Measurements from ENCODE around the gene C16orf46.
"Not testable (repeated sequence)": the region's sequence is repeated elsewhere in the genome, so short reads cannot be mapped to it uniquely, and the experiment has no call there.

Gene C16orf46

GRCh38 chr16:81077076-81077940 lies at the start of gene C16orf46:
C16orf46 (minus strand) TSS chr16:81077238; CDS start chr16:81063955, 13,283 bp downstream.
- DNase-seq (ENCODE audit: low spot score), result peak; percentile 96

GRCh38 chr16:81123092-81123852 lies 46.2 kb upstream of the C16orf46 start:
- DNase-seq (ENCODE audit: low spot score), result no peak

GRCh38 chr16:81121474-81121990 lies 44.5 kb upstream of the C16orf46 start:
- no peak for DNase-seq (ENCODE audit: low spot score)

- no peak for DNase-seq (ENCODE audit: low spot score)
These were observed 40.4 kb upstream of the C16orf46 start for GRCh38 chr16:81117436-81117835.

GRCh38 chr16:81116285-81116684 lies 39.2 kb upstream of the C16orf46 start:
- DNase-seq (ENCODE audit: low spot score), result no peak

DNA sequence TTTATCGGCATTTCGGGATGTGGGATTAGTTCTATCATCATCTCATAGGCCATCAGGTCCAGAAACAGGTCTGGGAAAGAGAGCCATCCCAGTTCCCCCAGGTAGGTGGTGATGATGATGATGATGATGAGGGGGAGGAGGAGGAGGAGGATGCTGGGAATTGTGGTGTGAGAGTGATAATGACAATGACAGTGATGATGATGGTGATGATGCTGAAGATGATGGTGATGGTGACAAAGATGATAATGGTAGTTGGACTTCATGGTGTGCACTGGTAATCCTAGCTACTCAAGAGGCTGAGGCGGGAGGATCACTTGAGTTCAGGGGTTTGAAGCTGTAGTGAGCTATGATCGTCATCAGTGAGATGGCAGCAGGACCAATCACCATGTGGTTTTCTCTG lies 35.4 kb upstream of the C16orf46 start:
- no peak for DNase-seq (ENCODE audit: low spot score)

GRCh38 chr16:81109274-81109673 lies 32.2 kb upstream of the C16orf46 start:
- DNase-seq (ENCODE audit: low spot score), result not testable (repeated sequence)

DNA sequence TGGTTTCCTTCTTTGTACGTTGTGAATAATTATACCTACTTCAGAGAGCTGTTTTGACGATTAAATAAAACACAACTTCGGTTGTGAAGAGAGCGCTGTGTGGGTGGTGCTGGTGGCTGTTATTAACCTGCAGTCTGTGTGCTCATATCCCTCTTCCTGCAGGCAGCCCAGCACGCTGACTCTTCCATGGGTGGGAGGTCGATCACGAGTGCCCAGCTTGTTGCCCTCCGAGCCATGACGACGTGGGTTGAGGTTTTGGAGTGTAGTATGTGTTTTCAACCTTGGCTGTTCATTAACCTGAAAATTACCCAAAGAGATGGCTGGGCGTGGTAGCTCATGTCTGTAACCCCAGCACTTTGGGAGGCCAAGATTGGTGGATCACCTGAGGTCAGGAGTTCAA lies 30.5 kb upstream of the C16orf46 start:
- DNase-seq (ENCODE audit: low spot score), result no peak

DNA sequence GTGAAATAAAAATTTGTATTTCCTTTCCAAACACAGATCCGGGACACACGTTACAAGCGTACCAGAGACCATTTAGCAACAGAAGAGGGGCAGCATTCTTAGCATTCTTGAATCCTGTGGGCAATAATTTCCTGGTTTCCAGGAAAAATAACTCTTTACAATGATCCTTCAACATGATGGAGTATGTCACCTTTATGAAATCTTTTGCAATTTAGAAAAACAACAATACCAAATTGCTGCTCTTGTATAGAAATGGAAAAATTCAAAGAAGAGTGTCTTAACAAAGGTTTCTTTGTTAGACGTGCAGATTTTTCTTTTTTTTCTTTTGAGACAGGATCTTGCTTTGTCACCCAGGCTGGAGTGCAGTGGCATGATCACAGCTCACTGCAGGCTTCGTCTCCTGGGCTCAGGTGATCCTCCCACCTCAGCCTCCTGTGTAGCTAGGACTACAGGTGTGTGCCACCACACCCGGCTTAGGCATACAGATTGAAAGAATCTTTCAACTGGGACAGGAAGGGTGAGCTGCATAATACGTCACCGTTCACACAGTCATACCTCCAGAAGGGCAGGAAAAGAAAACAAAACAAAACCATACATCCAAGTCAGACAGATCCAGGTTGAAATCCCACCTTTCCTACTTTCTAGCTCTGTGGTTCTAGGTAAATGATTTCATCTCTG lies 29.9 kb upstream of the C16orf46 start:
- DNase-seq (ENCODE audit: low spot score), result no peak

GRCh38 chr16:81105946-81106345 lies 28.9 kb upstream of the C16orf46 start:
- no peak for DNase-seq (ENCODE audit: low spot score)

- no peak for DNase-seq (ENCODE audit: low spot score)
These were observed 24.7 kb upstream of the C16orf46 start for GRCh38 chr16:81101702-81102101.

- DNase-seq (ENCODE audit: low spot score), result no peak
These were observed 22.9 kb upstream of the C16orf46 start for GRCh38 chr16:81099958-81100357.

GRCh38 chr16:81097230-81097629 lies 20.2 kb upstream of the C16orf46 start:
- DNase-seq (ENCODE audit: low spot score), result no peak

DNA sequence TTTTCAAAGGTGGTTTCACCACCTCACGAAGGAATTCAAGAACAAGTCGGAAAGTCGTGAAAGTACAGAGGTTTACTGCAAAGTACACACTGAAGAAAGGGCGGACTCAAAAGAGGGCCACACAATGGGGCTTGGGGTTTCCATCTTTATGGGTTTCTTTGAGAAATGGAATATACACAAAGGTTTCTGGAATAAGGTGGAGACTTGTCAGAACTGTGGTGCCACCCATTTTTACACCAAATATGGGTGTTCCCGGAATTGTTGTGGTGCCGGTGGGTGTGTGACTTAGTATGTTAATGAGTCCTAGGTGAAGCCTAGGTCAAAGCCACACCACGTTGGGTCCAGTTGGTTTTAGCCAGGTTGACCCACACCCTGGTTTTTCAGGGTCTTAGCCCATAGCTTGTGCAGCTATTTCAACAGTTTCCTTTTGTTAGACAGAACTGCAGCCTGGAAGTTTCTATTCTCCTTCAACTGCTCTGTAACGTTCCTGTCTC lies 19.7 kb upstream of the C16orf46 start:
- no peak for DNase-seq (ENCODE audit: low spot score)

DNA sequence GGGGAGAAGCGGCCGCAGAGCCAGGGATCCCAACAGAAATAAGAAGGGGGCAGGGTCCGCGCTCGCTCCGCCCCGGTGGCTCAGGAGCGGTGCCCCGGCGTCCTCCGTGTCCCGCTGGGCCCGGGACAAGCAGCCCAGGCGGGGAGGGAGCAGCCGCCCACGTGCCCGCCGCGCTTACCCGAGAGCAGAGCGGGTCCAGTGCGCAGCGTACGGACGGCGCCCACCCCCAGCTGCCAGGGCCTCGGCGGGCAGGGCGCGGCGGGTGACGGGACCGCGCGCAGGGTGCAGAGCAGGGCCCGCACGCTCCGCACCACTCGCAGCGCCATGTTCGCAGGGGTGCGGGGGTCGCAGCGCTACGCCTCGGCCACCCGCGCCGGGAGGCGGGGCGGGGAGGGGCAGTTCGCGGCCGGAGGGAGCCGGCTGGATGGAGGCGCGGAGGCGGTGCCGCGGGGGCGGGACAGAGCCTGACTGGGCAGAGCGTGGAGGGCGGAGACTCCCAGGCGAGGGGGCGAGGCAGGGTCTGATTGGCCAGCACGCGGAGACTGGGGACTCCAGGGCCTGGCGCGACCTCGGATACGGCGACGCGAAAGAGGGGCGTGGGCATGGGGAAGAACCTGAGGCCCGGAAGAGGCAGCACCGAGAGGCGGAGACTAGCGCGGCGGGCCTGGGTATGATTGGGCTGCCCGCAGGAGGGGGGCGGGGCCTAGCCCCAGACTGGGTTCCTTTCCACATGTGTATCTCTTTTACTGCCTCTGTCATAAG lies 19.1 kb upstream of the C16orf46 start, which contains the start of gene GCSH:
Gene GCSH, minus strand, starts transcription at position 443 of the 762 bp plus-strand sequence. Its CDS starts 117 bp downstream, at position 326.
- peak; percentile 95 for DNase-seq (ENCODE audit: low spot score)

- no peak for DNase-seq (ENCODE audit: low spot score)
These were observed 18.6 kb upstream of the C16orf46 start for GRCh38 chr16:81095653-81095952.

DNA sequence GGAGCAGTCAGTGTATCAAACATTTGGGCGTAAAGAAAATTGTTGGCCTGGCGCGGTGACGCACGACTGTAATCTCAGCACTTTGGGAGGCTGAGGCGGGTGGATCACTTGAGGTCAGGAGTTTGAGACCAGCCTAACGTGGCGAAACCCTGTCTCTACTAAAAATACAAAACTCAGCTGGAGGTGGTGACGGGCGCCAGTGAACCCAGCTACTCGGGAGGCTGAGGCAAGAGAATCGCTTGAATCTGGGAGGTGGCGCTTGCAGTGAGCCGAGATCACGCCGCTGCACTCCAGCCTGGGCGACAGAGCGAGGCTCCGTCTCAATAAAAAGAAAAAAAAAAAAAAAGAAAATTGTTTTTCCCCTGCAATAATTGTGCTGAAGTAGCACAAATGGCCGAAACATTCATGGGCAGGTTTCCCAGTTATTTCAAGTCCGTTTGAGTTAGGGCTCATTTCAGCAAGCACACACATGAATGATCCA lies 17.8 kb upstream of the C16orf46 start:
- DNase-seq (ENCODE audit: low spot score), result no peak

DNA sequence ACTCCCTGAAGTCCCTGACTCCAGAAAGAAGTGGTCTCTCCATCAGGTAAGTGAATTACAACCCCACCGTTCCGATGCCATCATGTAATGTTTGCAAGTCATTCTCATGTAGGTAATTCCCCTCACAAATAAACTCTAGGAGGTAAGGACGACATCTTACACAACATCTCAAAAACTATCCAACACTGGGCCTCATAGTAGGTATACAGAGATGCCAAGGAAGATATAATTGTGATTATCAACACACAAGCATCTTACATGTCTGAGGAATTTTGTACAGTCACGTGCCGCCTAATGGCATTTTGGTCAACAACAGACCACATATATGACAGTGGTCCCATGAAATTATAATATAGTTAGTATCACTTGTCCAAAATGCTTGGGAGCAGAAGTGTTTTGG lies 11.8 kb upstream of the C16orf46 start:
- no peak for DNase-seq (ENCODE audit: low spot score)

DNA sequence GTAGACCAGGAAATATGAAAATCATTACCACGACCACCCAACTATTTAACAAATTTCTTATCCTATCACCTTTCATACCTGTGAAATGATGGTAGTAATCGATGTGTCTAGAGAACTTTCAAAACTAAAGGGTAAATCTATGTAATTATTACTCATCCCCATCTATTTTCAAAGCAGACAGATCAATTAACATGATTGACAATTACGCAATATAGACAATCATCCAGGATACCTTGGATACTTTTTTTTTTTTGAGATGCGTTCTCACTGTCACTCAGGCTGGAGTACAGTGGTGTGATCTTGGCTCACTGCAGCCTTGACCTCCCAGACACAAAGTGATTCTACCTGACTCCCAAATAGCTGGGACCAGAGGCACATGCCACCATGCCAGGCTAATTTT lies 4.0 kb upstream of the C16orf46 start:
- no peak for DNase-seq (ENCODE audit: low spot score)

GRCh38 chr16:81080233-81080632 lies 3.2 kb upstream of the C16orf46 start:
- no peak for DNase-seq (ENCODE audit: low spot score)

DNA sequence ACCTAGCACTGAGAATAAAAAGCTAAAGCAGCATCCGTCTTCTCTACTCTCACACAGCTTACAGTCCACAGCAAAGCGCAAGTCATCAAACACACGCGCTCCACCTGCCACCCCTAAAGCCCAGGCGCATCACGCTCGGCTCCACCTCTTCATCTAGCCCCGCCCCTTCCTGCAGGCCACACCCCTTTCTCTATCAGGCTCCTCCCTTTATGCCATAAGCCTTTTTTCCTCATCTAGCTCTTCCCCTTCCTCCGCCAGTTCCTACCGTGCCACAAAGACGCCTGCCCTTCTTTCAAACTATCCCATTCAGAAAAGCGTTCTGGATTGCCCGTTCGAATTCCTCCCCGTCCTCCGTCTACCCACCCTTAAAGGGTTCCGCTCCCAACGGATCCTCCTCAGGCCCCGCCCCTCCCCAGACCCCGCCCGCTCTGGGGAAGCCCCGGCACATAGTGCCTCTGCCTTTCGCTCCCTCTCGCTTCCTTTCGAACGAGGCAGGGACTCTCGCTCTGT lies 417 bp downstream of the C16orf46 start:
- peak; percentile 94 for DNase-seq (ENCODE audit: low spot score)
